Stimulated activated CD4-positive, alpha-beta T cell treated with anti-CD3 and anti-CD28 coated beads, Interleukin-1b, Interleukin-23, amount 100 ng/mL, for 1 hour (primary cell): ENCODE results near the gene EIF3K.

ENCODE experiments used
- DNase-seq, 2 donors: peaks; one replicate each; pipeline ENCODE4 v3.0.0-alpha.2; 2020; ENCODE audit warnings: low read depth in 2 of 2

Gene EIF3K

DNA sequence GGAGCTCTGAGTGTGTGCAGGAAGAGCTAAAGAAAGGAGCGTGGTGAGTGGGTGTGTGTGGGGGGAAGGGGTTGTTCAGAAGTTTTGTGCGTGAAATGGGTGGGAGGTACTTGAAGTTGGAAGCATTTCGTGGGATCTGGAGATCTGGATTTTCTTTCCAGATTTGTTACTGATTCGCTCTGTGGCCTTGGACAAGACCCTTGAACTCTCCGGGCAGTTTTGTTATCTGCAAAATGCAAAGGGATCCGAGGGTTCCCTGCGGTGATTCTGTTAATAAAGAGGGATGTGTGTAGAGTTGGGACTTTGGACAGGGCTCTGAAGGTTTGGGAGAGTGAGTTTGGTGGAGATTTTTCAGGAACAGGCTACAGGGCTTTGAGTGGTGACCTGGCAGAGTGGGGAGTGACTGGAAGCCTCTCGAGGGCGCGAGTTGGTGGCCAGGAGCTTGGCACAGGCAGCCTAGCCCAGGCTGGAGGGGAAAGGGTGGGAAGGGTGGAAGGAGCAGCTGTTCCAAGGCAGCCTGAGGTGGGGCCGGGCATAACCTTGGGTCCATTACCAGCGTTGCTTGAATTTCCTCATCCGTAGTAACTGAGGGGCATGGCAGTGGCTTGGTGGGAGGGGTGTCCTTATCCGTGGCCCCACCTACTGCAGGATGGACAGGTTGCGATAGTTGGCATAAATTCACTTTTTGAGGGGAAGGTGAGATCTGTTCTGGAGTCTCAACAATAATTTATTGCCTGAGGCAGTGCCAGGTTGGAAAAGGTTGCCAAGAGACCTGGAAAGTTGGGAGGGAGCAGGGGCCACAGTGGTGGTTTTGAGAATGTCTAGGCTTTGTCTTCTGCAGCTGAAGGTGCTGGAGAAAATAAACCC lies 30.6 kb downstream of the EIF3K start:
- DNase-seq: no peak

DNA sequence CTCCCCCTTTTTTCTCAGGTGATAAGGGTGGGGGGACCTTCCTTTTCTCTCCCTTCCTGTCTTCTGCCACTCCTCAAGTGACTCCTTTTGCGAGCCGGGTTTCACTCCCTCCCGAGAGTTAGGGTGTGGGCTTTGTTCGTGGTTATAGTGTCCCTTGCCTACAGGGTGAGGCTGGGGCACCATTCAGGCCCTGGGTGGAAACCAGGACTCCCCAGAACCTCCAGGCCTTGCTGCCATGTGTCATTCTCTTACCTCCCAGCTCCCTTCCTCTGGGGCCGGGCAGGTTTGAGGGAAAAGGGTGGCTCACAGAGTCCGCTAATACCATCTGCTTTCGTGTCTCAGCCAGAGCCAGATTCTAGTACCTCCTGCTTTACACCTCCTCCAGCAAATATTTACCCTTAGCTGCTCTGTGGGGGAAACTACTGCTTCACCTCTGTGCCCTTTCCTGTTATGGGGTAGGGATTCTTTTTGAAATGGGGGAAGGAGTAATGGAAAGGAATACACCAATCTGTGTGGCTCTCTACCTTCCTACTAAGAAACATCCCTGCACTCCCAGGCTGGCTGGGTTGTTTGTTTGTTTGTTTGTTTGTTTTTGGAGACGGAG lies 31.3 kb downstream of the EIF3K start:
- no peak for DNase-seq

DNA sequence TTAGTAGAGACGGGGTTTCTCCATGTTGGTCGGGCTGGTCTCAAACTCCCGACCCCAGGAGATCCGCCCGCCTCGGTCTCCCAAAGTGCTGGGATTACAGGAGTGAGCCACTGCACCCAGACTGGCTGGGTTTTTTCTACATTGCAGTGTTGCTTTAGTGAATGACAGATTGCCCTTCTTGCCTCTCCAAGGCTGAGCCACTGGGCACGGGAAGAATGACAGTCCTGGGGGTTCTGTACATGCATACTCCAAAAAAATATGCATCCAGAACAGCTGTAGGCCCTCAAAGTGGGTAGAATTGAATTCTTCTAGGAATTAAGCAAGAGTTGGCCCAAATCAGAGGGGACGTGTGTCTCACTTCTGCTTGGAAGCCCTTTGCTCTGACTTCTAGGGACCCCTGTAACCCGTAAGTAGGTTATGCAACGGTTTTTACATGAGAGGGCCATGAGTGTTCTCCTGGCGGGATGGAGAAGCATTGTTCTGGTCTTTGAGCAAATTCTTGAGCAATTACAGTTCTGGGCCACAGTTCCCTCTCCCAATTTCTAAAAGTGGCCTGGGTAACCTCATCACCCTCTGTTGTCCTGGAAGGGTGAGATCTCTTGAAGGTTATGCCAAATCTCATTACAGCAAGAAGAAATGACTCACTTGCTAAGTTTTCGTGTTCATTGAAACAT lies 32.1 kb downstream of the EIF3K start:
- DNase-seq: no peak

DNA sequence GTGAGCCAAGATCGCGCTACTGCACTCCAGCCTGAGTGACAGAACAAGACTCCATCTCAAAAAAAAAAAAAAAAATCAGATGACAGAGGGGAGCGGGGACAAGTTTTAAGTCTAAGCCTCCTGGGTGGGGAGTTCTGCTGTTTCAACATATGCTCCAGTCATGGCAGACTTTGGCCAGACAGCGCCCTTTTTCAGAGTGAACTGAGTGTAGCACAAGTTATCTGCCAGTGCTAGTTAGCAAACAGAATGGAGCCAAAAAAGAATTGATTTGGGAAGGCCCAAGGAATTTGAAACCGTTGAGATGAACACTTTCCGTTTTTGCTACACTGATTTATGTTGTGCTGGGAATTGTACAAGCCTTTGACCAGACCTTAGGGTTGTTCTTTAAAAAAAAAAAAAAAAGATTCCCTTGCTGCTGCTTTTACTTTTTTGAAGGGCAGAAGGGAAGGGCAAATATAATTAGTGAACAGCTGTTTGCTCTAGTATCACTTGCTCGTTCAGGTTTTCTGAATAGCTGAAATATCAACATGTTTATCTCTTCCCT lies 34.1 kb downstream of the EIF3K start:
- no peak for DNase-seq

DNA sequence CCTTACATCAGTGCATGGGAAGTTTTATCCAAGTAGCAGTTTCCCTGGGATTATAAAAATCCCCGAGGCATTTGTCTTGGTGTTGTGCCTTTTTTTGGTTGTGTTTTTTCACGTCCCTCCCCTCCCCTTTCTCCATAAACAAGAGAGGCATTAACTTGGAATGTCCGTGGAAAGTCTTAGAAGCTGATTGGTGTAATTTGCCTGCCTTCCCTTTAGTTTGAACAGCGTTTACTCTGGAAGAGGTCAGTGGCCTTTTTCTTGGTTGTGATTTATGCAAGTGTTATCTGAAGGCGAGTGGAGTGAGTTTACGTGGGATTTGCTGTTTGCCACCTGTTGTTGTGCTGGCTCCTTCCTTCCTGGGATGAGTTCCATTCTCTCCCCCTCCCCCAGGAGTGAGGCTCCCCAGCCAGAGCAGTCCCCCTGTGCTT lies 35.7 kb downstream of the EIF3K start:
- no peak for DNase-seq

DNA sequence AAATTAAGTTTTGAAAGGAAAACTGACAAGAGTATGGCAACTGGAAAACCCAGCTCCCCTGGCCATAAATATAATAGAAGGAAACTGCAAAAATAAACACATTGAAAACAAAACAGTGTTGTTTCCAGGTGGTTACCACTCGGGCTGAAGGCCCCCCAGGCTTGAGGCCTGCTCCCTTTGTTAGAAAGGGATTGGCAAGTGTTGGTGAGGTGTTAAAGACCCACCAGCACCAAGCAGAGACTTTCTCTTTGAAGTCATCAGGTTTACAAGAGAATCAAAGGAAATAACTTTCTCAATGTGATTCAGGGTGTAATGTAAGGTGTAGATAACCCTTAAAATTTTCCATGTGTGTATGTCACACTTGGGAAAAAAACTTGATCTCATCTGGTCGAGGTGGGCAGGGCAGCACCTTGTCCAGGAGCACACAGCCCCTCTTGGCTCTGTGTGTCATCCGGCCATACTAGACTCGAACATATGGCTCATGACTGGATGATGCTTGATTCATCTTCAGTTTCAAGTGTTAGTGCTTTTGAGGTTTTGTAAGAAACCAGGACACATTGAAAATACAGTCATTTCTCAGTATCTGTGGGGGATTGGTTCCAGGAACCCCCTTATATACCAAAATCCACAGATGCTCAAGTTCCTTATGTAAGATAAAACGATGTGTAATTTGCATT lies 36.3 kb downstream of the EIF3K start:
- no peak for DNase-seq

DNA sequence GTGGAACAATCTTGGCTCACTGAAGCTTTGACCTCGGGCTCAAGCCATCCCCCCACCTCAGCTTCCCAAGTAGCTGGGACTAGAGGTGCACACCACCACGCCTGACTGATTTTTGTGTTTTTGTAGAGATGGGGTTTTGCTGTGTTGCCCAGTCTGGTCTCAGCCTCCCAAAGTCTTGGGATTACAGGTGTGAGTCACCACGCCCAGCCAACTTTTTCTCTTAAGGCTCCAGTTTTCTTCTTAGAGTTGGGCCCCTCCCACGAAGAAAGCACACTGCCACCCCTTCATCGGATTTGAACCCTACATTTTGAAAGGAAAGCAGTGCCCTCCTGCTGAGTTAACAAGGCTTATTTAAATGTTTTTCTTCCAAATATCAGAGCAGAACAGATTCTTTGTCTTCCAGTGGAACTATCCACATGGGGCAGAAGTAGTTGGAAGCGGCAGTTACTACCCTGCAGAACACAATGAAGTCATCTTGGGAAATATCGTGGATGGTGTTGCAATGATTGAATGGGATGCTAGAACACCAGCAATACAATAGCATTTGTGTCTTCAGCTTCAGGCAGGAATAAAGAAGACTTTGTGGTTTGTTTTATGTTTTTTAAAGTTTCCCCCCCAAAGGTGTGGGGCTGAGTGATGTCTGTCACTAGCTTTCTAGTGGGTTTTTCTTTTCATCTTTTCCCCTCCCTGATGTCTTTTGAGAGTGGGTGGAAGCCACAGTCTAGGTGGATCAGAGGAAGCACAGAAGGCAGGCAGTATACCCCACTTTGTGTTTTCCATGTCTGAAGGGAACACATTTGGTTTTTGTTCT lies 37.4 kb downstream of the EIF3K start:
- no peak for DNase-seq

DNA sequence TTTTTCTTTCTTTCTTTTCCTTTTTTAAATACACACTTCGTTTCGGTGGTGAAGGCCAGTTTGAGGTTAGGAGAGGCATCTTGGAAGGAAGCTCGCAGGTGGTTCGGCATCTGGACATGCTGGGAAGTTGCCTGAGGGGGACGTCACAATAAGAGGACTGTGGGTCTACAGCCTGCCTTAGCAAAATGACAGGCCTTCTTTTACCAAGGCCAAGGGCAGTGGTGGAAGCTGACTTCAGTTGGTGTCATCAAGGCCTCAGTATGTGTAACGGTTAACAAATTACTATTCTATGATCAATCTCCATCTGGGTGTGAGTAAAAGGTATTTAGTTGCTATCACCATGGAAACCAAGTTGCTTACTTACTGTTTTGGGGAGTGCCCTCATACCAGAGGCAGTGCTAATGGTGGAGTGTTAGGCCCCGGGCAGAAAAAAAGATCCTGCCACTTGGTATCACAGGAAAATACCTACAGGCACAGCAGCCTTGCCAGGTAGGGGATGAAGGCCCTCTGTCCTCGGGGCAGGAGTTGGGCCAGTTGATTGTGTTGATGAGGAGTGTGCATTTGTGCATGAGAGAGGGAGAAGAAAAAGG lies 38.7 kb downstream of the EIF3K start:
- no peak for DNase-seq

DNA sequence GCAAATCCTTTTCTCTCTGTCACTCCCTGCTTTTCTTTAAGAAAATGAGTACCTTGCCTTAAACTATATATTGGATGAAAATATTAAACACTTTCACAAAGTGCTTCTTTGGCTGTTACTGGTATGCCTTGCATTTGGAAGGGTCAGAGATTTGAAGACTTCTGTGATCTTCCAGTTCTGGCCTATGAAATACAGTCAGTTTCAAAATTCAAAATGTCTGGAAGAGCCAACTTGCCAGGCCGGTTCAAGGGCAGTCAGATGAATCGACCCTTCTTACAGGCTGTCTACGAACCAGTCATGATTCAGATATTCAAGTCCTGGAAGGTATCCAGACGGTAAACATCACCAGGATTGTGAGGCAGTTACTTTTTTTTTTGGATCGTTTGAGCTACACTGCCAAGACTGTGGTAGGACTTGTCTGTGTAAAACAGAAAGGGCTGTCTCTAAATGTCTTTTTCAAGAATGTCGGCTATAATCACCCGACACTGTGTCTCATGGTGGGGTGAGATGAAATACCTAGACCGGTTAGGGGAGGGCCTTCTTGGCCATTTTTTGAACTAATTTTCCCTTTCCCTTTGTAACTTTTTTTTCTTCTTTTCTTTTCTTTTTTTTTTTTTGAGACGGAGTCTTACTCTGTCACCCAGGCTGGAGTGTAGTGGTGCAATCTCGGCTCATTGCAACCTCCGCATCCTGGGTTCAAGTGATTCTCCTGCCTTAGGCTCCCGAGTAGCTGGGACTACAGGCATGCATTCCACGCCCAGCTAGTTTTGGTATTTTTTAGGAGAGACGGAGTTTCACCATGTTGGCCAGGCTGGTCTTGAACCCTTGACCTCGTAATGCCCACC lies 39.7 kb downstream of the EIF3K start:
- no peak for DNase-seq

DNA sequence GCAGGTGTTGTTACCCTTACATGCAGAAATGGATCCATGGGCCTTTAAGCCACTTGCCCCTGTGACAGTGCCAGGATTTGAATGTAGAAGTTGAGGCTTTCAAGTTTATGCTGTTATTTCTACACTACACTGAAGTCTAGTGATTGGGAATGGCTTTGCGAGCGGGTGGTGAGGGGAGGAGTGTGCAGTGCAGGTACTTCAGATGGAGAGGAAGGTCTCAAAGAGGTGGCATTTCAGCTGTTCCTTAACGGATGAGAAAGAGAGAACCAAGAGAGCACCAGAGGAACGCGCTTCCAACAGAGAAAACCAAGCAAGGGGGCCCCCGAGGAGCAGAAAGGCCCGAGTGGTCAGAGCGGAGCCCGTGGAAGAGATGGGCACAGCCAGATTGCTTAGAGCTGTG lies 41.7 kb downstream of the EIF3K start:
- DNase-seq: no peak

DNA sequence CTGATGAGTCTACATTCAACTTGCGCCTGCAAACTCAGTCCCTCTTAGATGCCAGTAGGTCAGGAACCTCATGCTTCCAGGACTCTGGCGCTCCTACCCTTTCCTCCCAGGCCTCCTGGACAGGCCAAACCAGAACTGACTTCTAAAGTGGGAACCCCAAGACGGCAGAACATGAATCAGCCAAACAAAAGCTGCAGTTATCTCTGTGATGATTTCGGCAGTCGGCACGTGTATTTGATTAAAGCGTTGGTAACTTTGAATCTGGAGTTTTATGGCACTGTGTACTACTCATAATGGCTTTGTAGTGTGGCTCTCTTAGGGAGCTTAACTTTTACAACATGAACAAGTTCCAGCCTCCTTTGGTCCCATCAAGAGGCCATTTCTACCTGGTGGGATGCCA lies 42.1 kb downstream of the EIF3K start:
- DNase-seq: no peak

DNA sequence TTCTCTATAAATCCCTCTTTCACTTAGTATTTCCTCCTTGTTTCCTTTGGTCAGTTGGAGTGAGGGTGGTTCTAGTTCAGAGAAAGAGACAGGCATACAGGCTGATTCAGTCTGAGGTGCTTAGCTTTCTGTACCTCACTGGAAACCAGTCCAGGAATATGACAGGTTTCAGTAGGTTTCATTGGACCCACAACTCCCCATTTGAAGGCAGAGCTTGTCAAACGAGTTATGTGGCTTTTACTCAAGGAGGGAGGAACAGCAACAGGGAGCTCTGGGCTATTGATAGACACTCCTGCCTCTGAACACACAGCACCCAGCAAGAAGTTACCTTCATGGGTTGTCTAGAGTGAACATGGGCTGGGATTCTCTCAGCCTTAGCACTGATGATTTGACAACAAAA lies 43.0 kb downstream of the EIF3K start:
- no peak for DNase-seq

DNA sequence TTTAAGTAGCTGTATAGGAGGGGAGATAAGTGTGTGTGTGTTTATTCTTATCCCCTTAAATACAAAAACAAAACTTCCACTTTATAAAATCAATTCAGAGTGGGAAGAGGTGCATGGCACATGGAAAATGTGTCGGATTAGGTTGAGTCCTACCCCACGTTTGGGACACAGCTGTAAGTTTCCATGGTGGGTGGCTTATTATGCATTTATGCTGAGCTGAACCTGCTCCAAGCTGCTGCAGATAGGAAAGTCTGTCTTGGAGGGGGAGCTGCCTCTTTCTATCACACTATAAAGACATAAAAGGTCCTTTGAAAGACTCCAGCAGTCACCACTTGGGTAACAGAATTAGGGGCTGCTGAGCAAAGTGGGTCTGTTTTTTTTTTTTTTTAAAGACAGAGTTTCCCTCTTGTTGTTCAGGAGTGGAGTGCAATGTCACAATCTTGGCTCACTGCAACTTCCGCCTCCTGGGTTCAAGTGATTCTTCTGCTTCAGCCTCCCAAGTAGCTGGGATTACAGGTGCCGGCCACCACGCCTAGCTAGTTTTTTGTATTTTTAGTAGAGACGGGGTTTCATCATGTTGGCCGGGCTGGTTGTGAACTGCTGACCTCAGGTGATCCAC lies 43.7 kb downstream of the EIF3K start:
- no peak for DNase-seq

DNA sequence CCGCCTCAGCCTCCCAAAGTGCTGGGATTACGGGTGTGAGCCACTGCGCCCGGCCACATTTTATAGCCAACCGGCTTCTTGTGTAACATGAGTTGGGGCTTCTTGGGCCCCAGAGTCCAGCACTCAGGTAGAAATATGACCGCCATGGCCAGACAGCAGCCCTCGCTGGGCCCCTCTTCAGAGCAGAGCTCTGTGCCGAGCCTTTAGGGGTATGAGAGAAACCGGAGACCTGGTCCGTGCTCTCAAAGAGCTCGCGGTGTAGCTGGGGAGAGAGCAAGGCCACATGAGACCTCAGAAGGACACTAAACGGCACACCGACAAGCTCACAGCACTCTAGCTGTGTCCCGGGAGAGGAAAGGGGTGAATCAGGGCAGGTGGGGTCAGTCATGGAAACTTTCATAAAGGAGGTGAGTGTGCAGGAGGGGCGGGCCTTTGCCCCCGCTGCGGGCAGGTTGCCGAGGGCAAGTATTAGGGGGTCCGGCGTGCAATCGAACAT lies 44.2 kb downstream of the EIF3K start:
- DNase-seq: no peak

DNA sequence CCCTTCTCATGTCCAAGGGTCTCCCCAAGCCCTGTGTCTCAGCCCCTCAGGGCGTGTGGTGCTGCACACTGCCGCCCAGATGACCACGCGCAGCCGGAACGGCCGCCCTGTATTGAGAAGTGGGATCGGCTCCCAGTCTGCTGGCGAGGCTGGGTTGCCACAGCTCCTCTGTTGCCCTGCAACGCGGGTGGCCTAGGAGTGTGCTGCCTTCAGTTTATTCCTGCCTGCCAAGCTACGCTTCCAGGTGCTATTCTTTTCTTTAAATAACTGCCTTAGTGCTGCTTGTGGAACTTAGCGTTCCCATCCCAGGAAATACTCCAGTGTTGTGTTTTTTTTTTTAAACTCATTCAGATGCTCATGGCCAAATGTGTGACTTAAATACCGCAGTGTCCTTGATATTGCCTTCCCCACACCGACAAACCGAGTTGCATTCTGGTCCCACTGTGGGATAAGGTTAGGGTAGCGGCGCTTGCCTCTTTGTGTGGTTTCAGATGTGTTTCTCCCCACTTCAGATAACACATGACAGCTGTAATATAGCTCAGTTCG lies 45.0 kb downstream of the EIF3K start:
- DNase-seq: no peak

DNA sequence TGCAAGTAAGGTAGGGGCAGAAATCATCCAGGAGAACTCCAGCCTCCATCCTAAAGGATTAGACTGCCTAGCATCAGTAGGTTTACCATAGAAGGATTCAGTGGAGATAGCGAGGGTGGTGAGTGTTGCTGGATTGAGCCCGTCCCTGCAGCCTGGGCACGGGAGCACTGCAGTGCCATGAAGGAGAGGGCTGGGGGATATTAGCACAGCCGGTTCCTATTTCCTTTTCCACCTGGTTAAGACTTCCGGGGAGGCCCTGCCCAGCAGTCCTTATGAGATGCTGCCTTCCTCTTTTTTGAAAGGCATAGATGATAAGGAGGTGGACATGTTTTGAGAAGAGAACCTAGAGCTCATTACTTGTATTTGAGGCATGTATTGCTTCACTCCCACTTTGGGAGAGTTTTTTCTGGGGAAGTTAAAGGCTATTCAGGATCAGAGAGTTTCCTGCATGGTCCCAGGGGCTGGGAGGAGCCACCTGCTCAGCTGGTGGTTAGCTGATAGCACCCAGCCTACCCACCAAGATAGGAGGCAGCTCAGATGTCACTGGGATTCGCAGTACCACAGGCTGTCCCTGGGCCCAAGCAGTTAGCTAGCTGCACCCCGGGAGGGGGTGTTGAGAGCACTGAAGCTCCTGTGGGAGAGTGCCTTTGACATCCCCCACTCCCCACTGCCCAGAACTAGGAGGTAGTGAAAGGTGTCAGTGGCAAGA lies 45.7 kb downstream of the EIF3K start:
- no peak for DNase-seq

DNA sequence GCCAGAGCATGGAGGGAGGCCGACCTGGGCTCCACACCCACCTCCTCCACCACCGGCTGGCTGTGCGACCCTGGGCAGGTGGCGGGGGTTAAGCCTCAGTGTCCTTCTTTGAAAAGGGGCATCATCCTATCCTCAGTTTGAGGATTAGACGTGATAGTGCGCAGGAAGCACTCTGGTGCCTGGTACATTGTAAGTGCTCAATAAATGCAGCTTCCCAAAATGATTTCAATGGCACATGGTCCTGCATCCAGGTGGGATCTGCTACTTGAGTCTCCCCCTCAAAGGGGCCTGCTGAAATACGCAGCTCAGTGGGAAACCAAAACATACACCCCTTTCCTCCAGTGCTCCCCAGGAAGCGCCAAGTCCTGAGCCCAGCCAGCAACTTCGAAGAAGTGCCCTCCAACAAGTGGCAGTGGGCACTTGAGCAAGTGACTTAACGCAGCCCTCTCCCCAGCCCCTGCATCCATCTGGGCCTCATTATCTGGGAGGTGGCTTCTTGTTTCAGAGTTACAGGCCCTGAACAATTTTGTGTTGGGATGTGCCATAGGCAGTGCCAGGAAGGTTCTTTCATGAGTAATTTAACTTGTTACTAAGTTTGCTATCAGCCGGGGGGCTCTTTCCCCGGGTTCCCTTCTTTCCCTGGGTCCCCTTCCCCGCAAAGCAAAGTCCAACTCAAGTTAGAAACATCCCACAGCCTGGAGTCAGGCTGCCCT lies 46.4 kb downstream of the EIF3K start:
- no peak for DNase-seq
